ENCODE results near the gene PPIC. TPM values are rescaled to one million over a fixed set of nuclear protein-coding genes. Genes with fewer than 3 reads are reported as not detected.

Gene PPIC
- total RNA-seq, 1 donor: 57.0 TPM

DNA sequence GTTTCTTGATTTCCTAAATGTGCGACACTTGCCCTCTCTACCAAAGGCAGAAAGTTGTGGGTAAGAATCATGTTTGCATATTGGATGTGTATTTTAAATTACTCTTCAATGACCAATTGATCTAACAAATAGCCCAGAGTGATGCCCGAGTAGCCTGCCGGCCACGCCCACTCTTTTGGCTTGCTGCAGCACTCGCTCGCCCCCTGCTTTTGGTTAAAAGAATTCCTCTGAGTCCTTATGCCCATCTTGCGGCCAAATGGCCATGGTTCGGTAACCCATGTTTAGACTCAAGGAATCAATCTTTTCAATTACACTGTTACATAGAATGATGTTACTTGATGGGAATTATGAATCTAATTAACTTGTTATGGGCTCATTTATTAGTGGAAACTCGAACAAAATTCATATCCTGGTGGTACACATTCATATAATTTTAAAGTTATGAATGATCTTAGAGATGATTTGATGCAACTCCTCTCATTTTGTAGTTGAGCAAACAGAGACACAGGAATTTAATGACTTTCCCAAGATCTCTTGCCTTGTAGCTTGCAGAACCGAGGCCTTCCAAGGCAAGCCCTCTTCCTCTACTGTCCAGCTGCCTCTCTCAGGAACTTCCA, 36.5 kb downstream of the PPIC start:
- peak; percentile 21 for DNase-seq (ENCODE audit: low read depth)
- no peak overlapping the region for H3K4me3 ChIP-seq (ENCODE audit: low read depth, low read length)
- TF ChIP-seq CTCF (IDR thresholded peaks at IDR 0.05; ENCODE audit: insufficient read depth, low read depth, low read length): peak; percentile 31

- DNase-seq (ENCODE audit: low read depth): no peak
- TF ChIP-seq CTCF (IDR thresholded peaks at IDR 0.05; ENCODE audit: insufficient read depth, low read depth, low read length): no peak
- no peak overlapping the region for H3K4me3 ChIP-seq (ENCODE audit: low read depth, low read length)
Observed at GRCh38 chr5:122997294-122997693, 39.2 kb downstream of the PPIC start.

DNA sequence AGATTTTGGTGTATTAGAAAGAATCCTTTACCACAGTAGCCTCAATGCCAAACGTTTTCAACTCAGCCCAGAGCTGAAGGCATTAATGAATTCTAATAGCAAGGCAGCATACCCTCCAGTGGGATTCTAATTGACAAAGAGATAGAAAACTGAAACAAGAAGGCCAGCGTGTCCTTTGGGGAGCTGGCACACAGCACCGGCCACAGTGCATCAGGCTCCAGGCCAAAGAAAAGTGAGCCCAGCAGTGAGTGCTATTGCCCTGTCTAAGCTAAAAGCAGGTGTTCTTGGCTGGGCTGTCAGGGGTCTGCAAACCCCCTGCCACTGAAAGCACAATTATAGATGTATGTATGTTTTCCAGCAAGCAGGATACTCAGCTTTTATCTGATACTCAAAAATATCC, 40.4 kb downstream of the PPIC start:
- no peak for TF ChIP-seq CTCF (IDR thresholded peaks at IDR 0.05; ENCODE audit: insufficient read depth, low read depth, low read length)
- no peak overlapping the region for H3K4me3 ChIP-seq (ENCODE audit: low read depth, low read length)
- DNase-seq (ENCODE audit: low read depth): no peak

- no peak for TF ChIP-seq CTCF (IDR thresholded peaks at IDR 0.05; ENCODE audit: insufficient read depth, low read depth, low read length)
- no peak for DNase-seq (ENCODE audit: low read depth)
- H3K4me3 ChIP-seq (ENCODE audit: low read depth, low read length): no peak overlapping the region
Observed at GRCh38 chr5:122985954-122986721, 50.4 kb downstream of the PPIC start.

DNA sequence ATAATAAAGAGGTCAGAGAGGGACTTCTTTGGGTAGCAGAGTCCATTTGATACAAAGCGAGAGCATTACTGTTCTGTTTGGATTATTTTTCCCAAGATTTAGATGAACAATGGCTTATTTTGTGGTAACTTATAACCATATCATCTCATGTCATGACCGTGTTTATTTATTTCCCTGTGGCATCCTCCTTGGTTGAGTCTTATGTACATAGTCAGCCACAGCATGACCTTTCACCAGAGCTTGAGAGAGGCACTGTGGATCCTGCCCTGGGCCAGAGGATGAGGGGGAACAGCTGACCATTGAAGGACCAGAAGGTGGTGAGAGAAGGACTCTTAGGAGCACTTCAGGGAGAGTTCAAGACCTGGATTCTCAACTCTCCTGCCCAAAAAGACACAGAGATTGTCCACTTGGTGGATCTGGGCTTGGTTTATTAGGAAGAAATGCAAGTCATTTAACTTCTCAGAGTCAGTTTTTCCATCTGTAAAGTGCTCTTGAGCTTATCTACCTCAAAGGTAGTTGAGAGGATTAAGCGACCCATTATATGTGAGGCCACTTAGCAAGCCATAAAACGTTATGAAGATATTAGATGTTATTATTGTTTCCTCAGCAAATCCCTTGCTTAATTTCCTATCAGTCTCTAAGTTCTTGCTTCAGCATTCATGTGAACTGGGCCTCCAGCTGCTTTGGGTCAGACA, 51.4 kb downstream of the PPIC start:
- no peak overlapping the region for H3K4me3 ChIP-seq (ENCODE audit: low read depth, low read length)
- no peak for DNase-seq (ENCODE audit: low read depth)
- TF ChIP-seq CTCF (IDR thresholded peaks at IDR 0.05; ENCODE audit: insufficient read depth, low read depth, low read length): no peak

- H3K4me3 ChIP-seq (ENCODE audit: low read depth, low read length): no peak overlapping the region
- DNase-seq (ENCODE audit: low read depth): no peak
- no peak for TF ChIP-seq CTCF (IDR thresholded peaks at IDR 0.05; ENCODE audit: insufficient read depth, low read depth, low read length)
Observed at GRCh38 chr5:122984425-122984824, 52.1 kb downstream of the PPIC start.
